Suprapubic skin (tissue), 4 donors: ENCODE results near the gene ETV7. TPM values are rescaled to one million over a fixed set of nuclear protein-coding genes. Genes with fewer than 3 reads are reported as not detected.
"Not testable (repeated sequence)": the region's sequence is repeated elsewhere in the genome, so short reads cannot be mapped to it uniquely, and the experiment has no call there.

Experiments
- DNase-seq, 2 donors: peaks; one replicate each; pipeline ENCODE4 v3.0.0-alpha.2; 2019; ENCODE audit warnings: low spot score in 2 of 2
- H3K27ac ChIP-seq: fragments of 200-600 bp; sonication (generic); one replicate; pipeline ENCODE4 v1.5.1; 2019
- H3K27me3 ChIP-seq: fragments of 200-600 bp; sonication (generic); one replicate; pipeline ENCODE4 v1.5.1; 2019
- H3K36me3 ChIP-seq: fragments of 200-600 bp; sonication (generic); one replicate; pipeline ENCODE4 v1.5.1; 2019
- H3K4me1 ChIP-seq: fragments of 200-600 bp; sonication (generic); one replicate; pipeline ENCODE4 v1.5.1; 2019
- H3K4me3 ChIP-seq: fragments of 200-600 bp; sonication (generic); one replicate; pipeline ENCODE4 v1.5.1; 2019; ENCODE audit warnings: mild to moderate bottlenecking
- H3K9me3 ChIP-seq: fragments of 200-600 bp; sonication (generic); one replicate; pipeline ENCODE4 v1.5.1; 2019
- CTCF ChIP-seq, 2 donors: fragments of 200-600 bp in 1 of 2; fragments of 450-650 bp in 1 of 2; sonication (generic) in 1 of 2; IDR thresholded peaks; one replicate each; pipeline ENCODE4 v1.5.1; 2016 to 2019; ENCODE audit warnings: antibody characterized with exemption in 2 of 2, mild to moderate bottlenecking in 1 of 2, moderate library complexity in 1 of 2
- EP300 ChIP-seq: sonication (generic); formaldehyde crosslinking; IDR thresholded peaks from one replicate; pipeline ENCODE4 v1.6.1; 2017; ENCODE audit warnings: antibody characterized with exemption
- POLR2A ChIP-seq, 2 donors: fragments of 450-650 bp; IDR thresholded peaks; one replicate each; pipeline ENCODE4 v1.6.1; 2017; ENCODE audit warnings: antibody characterized with exemption in 2 of 2, mild to moderate bottlenecking in 2 of 2, moderate library complexity in 2 of 2
- POLR2AphosphoS5 ChIP-seq, 3 donors: sonication (generic); formaldehyde crosslinking; IDR thresholded peaks; one replicate each; pipeline ENCODE4 v1.6.1; 2017; ENCODE audit warnings: antibody characterized with exemption in 3 of 3
- WGBS: methylation state at CpG from one replicate; pipeline ENCODE4 v1.1.5; 2018; 5-methylcytosine and 5-hydroxymethylcytosine counted together
- total RNA-seq, 4 donors: library from RNA; depleted of rRNA; stranded (reverse); fragments of >200 nt; gene quantifications; one replicate each; pipeline ENCODE4 v1.1.0, GENCODE V29; 2016

The ETV7 gene
- total RNA-seq, 4 donors from 2014 or later: 5.9 to 13.0 (median 9.5) TPM

GRCh38 chr6:36419310-36419709 is 31.8 kb upstream of the ETV7 start:
- H3K4me3 ChIP-seq: no peak overlapping the region
- no peak for DNase-seq
- peaks cover 27% of the 10 kb centered on the region for H3K4me1 ChIP-seq
- H3K27me3 ChIP-seq: no peaks in the 10 kb centered on the region
- H3K9me3 ChIP-seq: no peaks in the 10 kb centered on the region
- peak overlapping the region; percentile 35 for H3K27ac ChIP-seq
- TF ChIP-seq POLR2A (IDR thresholded peaks at IDR 0.05): no peak
- WGBS: 39% methylated on average over 1 of the region's 1 CpG
- H3K36me3 ChIP-seq: no peaks in the 10 kb centered on the region

- Histone ChIP-seq H3K4me1 (peaks cover 24% of the 10 kb centered on the region), H3K9me3 (no peaks in the 10 kb centered on the region), H3K36me3 (no peaks in the 10 kb centered on the region), H3K4me3 (no peak overlapping the region), H3K27ac (no peak overlapping the region), H3K27me3 (no peaks in the 10 kb centered on the region)
- TF ChIP-seq POLR2AphosphoS5 (IDR thresholded peaks at IDR 0.05) (no peak), POLR2A (IDR thresholded peaks at IDR 0.05) (no peak), CTCF (IDR thresholded peaks at IDR 0.05) (no peak), EP300 (no peak)
- WGBS: 52% methylated on average over 3 of the region's 3 CpGs
- DNase-seq: no peak
These were observed 31.1 kb upstream of the ETV7 start for GRCh38 chr6:36418558-36418957.

- Histone ChIP-seq H3K36me3 (no peaks in the 10 kb centered on the region), H3K27ac (no peak overlapping the region), H3K4me3 (no peak overlapping the region), H3K9me3 (no peaks in the 10 kb centered on the region), H3K4me1 (peaks cover 10% of the 10 kb centered on the region), H3K27me3 (no peaks in the 10 kb centered on the region)
- no peak for DNase-seq
- WGBS: 36% methylated on average over 1 of the region's 1 CpG
- no peak for TF ChIP-seq CTCF (IDR thresholded peaks at IDR 0.05)
- no peak for TF ChIP-seq POLR2AphosphoS5 (IDR thresholded peaks at IDR 0.05)
- TF ChIP-seq EP300: no peak
- TF ChIP-seq POLR2A (IDR thresholded peaks at IDR 0.05): no peak
These were observed 27.0 kb upstream of the ETV7 start for GRCh38 chr6:36414481-36414880.

GRCh38 chr6:36413489-36414480 is 26.3 kb upstream of the ETV7 start:
- no peaks in the 10 kb centered on the region for H3K36me3 ChIP-seq
- H3K27ac ChIP-seq: no peak overlapping the region
- no peaks in the 10 kb centered on the region for H3K27me3 ChIP-seq
- 91% methylated on average over 4 of the region's 4 CpGs for WGBS
- no peak overlapping the region for H3K4me3 ChIP-seq
- no peak for DNase-seq
- TF ChIP-seq POLR2A (IDR thresholded peaks at IDR 0.05): no peak
- TF ChIP-seq EP300: no peak
- TF ChIP-seq CTCF (IDR thresholded peaks at IDR 0.05): no peak
- TF ChIP-seq POLR2AphosphoS5 (IDR thresholded peaks at IDR 0.05): no peak
- H3K4me1 ChIP-seq: peaks cover 5% of the 10 kb centered on the region
- no peaks in the 10 kb centered on the region for H3K9me3 ChIP-seq

- not testable (repeated sequence) for H3K27ac ChIP-seq, H3K4me1 ChIP-seq, H3K4me3 ChIP-seq, H3K36me3 ChIP-seq, DNase-seq, H3K27me3 ChIP-seq, H3K9me3 ChIP-seq
- WGBS: 68% methylated on average over 5 of the region's 5 CpGs
These were observed 22.2 kb upstream of the ETV7 start for GRCh38 chr6:36409718-36410117.

GRCh38 chr6:36404164-36404563 is 16.7 kb upstream of the ETV7 start:
- TF ChIP-seq CTCF (IDR thresholded peaks at IDR 0.05) (no peak), EP300 (no peak), POLR2A (IDR thresholded peaks at IDR 0.05) (no peak), POLR2AphosphoS5 (IDR thresholded peaks at IDR 0.05) (no peak)
- 94% methylated on average over 4 of the region's 4 CpGs for WGBS
- H3K4me3 ChIP-seq: no peak overlapping the region
- no peaks in the 10 kb centered on the region for H3K4me1 ChIP-seq
- H3K27me3 ChIP-seq: no peaks in the 10 kb centered on the region
- no peaks in the 10 kb centered on the region for H3K9me3 ChIP-seq
- H3K36me3 ChIP-seq: no peaks in the 10 kb centered on the region
- no peak for DNase-seq
- H3K27ac ChIP-seq: no peak overlapping the region
